Measurements from ENCODE around the gene ANKRD37.

- TF ChIP-seq CTCF (IDR thresholded peaks at IDR 0.05; ENCODE audit: insufficient read depth, low read depth, low read length) (no peak), EZH2 (IDR thresholded peaks at IDR 0.05; ENCODE audit: insufficient read depth, low read length) (no peak)
These were observed 16.3 kb upstream of the ANKRD37 start for GRCh38 chr4:185380320-185380719.
